ENCODE measurements around the gene TMEM151B.
"Not testable (repeated sequence)": the region's sequence is repeated elsewhere in the genome, so short reads cannot be mapped to it uniquely, and the experiment has no call there.

TMEM151B gene

GRCh38 chr6:44333942-44334341, 63.7 kb downstream of the TMEM151B start:
- no peak for DNase-seq (ENCODE audit: low read depth)

GRCh38 chr6:44335631-44336030, 65.4 kb downstream of the TMEM151B start:
- DNase-seq (ENCODE audit: low read depth) = no peak

GRCh38 chr6:44338228-44339122, 68.2 kb downstream of the TMEM151B start:
- peak; percentile 26 for DNase-seq (ENCODE audit: low read depth)

GRCh38 chr6:44339301-44339700, 69.1 kb downstream of the TMEM151B start:
- no peak for DNase-seq (ENCODE audit: low read depth)

GRCh38 chr6:44339763-44340625, 69.7 kb downstream of the TMEM151B start:
- DNase-seq (ENCODE audit: low read depth) = no peak

GRCh38 chr6:44341095-44341890, 71.0 kb downstream of the TMEM151B start:
- no peak for DNase-seq (ENCODE audit: low read depth)

GRCh38 chr6:44342052-44342451, 71.8 kb downstream of the TMEM151B start:
- DNase-seq (ENCODE audit: low read depth) = no peak

GRCh38 chr6:44342489-44342888, 72.2 kb downstream of the TMEM151B start, which contains the start of gene SPATS1:
Gene SPATS1, plus strand, starts transcription at chr6:44342650. Its CDS starts 446 bp downstream, at chr6:44343096.
- DNase-seq (ENCODE audit: low read depth) = no peak

- DNase-seq (ENCODE audit: low read depth) = not testable (repeated sequence)
Observed at GRCh38 chr6:44346818-44347217, 76.6 kb downstream of the TMEM151B start.

GRCh38 chr6:44349904-44350649, 79.8 kb downstream of the TMEM151B start:
- DNase-seq (ENCODE audit: low read depth) = no peak

GRCh38 chr6:44350650-44350994, 80.4 kb downstream of the TMEM151B start:
- not testable (repeated sequence) for DNase-seq (ENCODE audit: low read depth)

- no peak for DNase-seq (ENCODE audit: low read depth)
Observed at GRCh38 chr6:44352259-44352658, 82.0 kb downstream of the TMEM151B start.

GRCh38 chr6:44353336-44353735, 83.1 kb downstream of the TMEM151B start:
- no peak for DNase-seq (ENCODE audit: low read depth)

- no peak for DNase-seq (ENCODE audit: low read depth)
Observed at GRCh38 chr6:44355640-44356039, 85.4 kb downstream of the TMEM151B start.

GRCh38 chr6:44356487-44356886, 86.2 kb downstream of the TMEM151B start:
- DNase-seq (ENCODE audit: low read depth) = no peak

Measured in stimulated activated CD8-positive, alpha-beta memory T cell treated with anti-CD3 and anti-CD28 coated beads, Interleukin-12 subunit alpha, Interleukin-12 subunit beta, amount 100 ng/mL, for 1 hour (primary cell).